HG03520 (cell line): ENCODE data around the gene BCL2A1.
"Not testable (repeated sequence)": the region's sequence is repeated elsewhere in the genome, so short reads cannot be mapped to it uniquely, and the experiment has no call there.

Source experiments
- ATAC-seq: cut with Tn5 transposase; IDR thresholded peaks from one replicate; pipeline ENCODE4 v1.9.1; 2021; ENCODE audit warnings: mild to moderate bottlenecking, moderate library complexity; ENCODE audit not compliant: unreplicated experiment

The BCL2A1 gene

GRCh38 chr15:79970624-79971434 lies at the start of gene BCL2A1:
BCL2A1 (minus strand) TSS chr15:79971196; CDS start chr15:79971119, 77 bp downstream.
- ATAC-seq = peak; percentile 42

GRCh38 chr15:80020731-80021130 lies 49.7 kb upstream of the BCL2A1 start:
- ATAC-seq = no peak

GRCh38 chr15:80020149-80020548 lies 49.2 kb upstream of the BCL2A1 start:
- not testable (repeated sequence) for ATAC-seq

- no peak for ATAC-seq
These were observed 48.3 kb upstream of the BCL2A1 start for GRCh38 chr15:80019168-80019745.

GRCh38 chr15:80017139-80017538 lies 46.1 kb upstream of the BCL2A1 start:
- ATAC-seq = not testable (repeated sequence)

GRCh38 chr15:80016506-80016905 lies 45.5 kb upstream of the BCL2A1 start:
- not testable (repeated sequence) for ATAC-seq

- ATAC-seq = no peak
These were observed 44.2 kb upstream of the BCL2A1 start for GRCh38 chr15:80015156-80015555.

GRCh38 chr15:80014186-80014585 lies 43.2 kb upstream of the BCL2A1 start:
- ATAC-seq = not testable (repeated sequence)

GRCh38 chr15:80012060-80012726 lies 41.2 kb upstream of the BCL2A1 start:
- no peak for ATAC-seq

- no peak for ATAC-seq
These were observed 40.6 kb upstream of the BCL2A1 start for GRCh38 chr15:80011596-80011995.

GRCh38 chr15:80011041-80011523 lies 40.1 kb upstream of the BCL2A1 start:
- peak; percentile 43 for ATAC-seq

- no peak for ATAC-seq
These were observed 39.2 kb upstream of the BCL2A1 start for GRCh38 chr15:80010131-80010673.

- no peak for ATAC-seq
These were observed 36.5 kb upstream of the BCL2A1 start for GRCh38 chr15:80007532-80007931.

GRCh38 chr15:80006946-80007345 lies 36.0 kb upstream of the BCL2A1 start:
- no peak for ATAC-seq

GRCh38 chr15:80003934-80004472 lies 33.0 kb upstream of the BCL2A1 start:
- ATAC-seq = no peak

- ATAC-seq = no peak
These were observed 32.2 kb upstream of the BCL2A1 start for GRCh38 chr15:80003171-80003570.

GRCh38 chr15:80002267-80002666 lies 31.3 kb upstream of the BCL2A1 start:
- no peak for ATAC-seq

GRCh38 chr15:79994615-79995014 lies 23.6 kb upstream of the BCL2A1 start:
- ATAC-seq = no peak

- ATAC-seq = no peak
These were observed 20.8 kb upstream of the BCL2A1 start for GRCh38 chr15:79991826-79992225.

GRCh38 chr15:79990997-79991334 lies 20.0 kb upstream of the BCL2A1 start:
- no peak for ATAC-seq

GRCh38 chr15:79990280-79990996 lies 19.4 kb upstream of the BCL2A1 start:
- ATAC-seq = no peak
